Measurements from ENCODE around the gene GPC3.

GRCh38 chrX:133992882-133993281 is 7.5 kb upstream of the GPC3 start:
- TF ChIP-seq ZNF138 (CRISPR knock-in tag; conservative IDR thresholded peaks at IDR 0.05) (no peak), NR1H2 (CRISPR knock-in tag; IDR thresholded peaks at IDR 0.05) (no peak), ATF3 (CRISPR knock-in tag; conservative IDR thresholded peaks at IDR 0.05) (no peak), FOXP4 (CRISPR knock-in tag; IDR thresholded peaks at IDR 0.05) (no peak), ZBTB21 (CRISPR knock-in tag; IDR thresholded peaks at IDR 0.05; ENCODE audit: borderline replicate concordance) (no peak), CTCF (IDR thresholded peaks at IDR 0.05) (no peak), NR3C1 (CRISPR knock-in tag; conservative IDR thresholded peaks at IDR 0.05; ENCODE audit: low read depth) (no peak), ZNF425 (CRISPR knock-in tag; conservative IDR thresholded peaks at IDR 0.05) (no peak), CREM (CRISPR knock-in tag; IDR thresholded peaks at IDR 0.05) (no peak)
- TF ChIP-seq, protein P1, sequence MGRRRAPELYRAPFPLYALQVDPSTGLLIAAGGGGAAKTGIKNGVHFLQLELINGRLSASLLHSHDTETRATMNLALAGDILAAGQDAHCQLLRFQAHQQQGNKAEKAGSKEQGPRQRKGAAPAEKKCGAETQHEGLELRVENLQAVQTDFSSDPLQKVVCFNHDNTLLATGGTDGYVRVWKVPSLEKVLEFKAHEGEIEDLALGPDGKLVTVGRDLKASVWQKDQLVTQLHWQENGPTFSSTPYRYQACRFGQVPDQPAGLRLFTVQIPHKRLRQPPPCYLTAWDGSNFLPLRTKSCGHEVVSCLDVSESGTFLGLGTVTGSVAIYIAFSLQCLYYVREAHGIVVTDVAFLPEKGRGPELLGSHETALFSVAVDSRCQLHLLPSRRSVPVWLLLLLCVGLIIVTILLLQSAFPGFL (CRISPR knock-in tag; IDR thresholded peaks at IDR 0.05; ENCODE audit: borderline replicate concordance), result no peak
- TF ChIP-seq, protein P2, sequence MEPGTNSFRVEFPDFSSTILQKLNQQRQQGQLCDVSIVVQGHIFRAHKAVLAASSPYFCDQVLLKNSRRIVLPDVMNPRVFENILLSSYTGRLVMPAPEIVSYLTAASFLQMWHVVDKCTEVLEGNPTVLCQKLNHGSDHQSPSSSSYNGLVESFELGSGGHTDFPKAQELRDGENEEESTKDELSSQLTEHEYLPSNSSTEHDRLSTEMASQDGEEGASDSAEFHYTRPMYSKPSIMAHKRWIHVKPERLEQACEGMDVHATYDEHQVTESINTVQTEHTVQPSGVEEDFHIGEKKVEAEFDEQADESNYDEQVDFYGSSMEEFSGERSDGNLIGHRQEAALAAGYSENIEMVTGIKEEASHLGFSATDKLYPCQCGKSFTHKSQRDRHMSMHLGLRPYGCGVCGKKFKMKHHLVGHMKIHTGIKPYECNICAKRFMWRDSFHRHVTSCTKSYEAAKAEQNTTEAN (CRISPR knock-in tag; IDR thresholded peaks at IDR 0.05), result no peak
- TF ChIP-seq, protein P3, sequence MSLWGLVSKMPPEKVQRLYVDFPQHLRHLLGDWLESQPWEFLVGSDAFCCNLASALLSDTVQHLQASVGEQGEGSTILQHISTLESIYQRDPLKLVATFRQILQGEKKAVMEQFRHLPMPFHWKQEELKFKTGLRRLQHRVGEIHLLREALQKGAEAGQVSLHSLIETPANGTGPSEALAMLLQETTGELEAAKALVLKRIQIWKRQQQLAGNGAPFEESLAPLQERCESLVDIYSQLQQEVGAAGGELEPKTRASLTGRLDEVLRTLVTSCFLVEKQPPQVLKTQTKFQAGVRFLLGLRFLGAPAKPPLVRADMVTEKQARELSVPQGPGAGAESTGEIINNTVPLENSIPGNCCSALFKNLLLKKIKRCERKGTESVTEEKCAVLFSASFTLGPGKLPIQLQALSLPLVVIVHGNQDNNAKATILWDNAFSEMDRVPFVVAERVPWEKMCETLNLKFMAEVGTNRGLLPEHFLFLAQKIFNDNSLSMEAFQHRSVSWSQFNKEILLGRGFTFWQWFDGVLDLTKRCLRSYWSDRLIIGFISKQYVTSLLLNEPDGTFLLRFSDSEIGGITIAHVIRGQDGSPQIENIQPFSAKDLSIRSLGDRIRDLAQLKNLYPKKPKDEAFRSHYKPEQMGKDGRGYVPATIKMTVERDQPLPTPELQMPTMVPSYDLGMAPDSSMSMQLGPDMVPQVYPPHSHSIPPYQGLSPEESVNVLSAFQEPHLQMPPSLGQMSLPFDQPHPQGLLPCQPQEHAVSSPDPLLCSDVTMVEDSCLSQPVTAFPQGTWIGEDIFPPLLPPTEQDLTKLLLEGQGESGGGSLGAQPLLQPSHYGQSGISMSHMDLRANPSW (CRISPR knock-in tag; conservative IDR thresholded peaks at IDR 0.05; ENCODE audit: low read depth), result no peak
- TF ChIP-seq, protein P4, sequence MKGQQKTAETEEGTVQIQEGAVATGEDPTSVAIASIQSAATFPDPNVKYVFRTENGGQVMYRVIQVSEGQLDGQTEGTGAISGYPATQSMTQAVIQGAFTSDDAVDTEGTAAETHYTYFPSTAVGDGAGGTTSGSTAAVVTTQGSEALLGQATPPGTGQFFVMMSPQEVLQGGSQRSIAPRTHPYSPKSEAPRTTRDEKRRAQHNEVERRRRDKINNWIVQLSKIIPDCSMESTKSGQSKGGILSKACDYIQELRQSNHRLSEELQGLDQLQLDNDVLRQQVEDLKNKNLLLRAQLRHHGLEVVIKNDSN (CRISPR knock-in tag; IDR thresholded peaks at IDR 0.05), result no peak
